H9 (cell line): Measurements from ENCODE around the gene PACRGL. TPM values are rescaled to one million over a fixed set of nuclear protein-coding genes. Genes with fewer than 3 reads are reported as not detected.
A peak's percentile ranks its signal among the peaks of the same experiment; 100 is the strongest.

ENCODE experiments used
- DNase-seq: peaks from one replicate; pipeline ENCODE4 v3.0.0-alpha.2; 2017
- H2AFZ ChIP-seq: one replicate; pipeline ENCODE4 v1.6.1; 2013; ENCODE audit warnings: mild to moderate bottlenecking, low read length, control low read depth, moderate library complexity
- H2AK5ac ChIP-seq: 2 replicates; pipeline ENCODE4 v1.6.1; 2013; ENCODE audit warnings: low read length, control low read depth, mixed read lengths; ENCODE audit not compliant: insufficient read length
- H2BK120ac ChIP-seq: one replicate; pipeline ENCODE4 v1.6.1; 2013; ENCODE audit warnings: low read depth, mild to moderate bottlenecking, low read length, control low read depth, inconsistent platforms; ENCODE audit not compliant: poor library complexity, severe bottlenecking
- H2BK12ac ChIP-seq: 2 replicates; pipeline ENCODE4 v1.6.1; 2013; ENCODE audit warnings: low read length, control low read depth, mixed read lengths, low read depth; ENCODE audit not compliant: insufficient read length
- H2BK15ac ChIP-seq: 2 replicates; pipeline ENCODE4 v1.6.1; 2013; ENCODE audit warnings: low read depth, low read length, control low read depth
- H2BK20ac ChIP-seq: one replicate; pipeline ENCODE4 v1.6.1; 2013; ENCODE audit warnings: low read depth, mild to moderate bottlenecking, low read length, control low read depth, inconsistent platforms; ENCODE audit not compliant: poor library complexity, severe bottlenecking
- H2BK5ac ChIP-seq: 2 replicates; pipeline ENCODE4 v1.6.1; 2013; ENCODE audit warnings: low read length, control low read depth, mixed read lengths; ENCODE audit not compliant: insufficient read length
- H3K14ac ChIP-seq: 2 replicates; pipeline ENCODE4 v1.6.1; 2013; ENCODE audit warnings: low read length, control low read depth; ENCODE audit not compliant: insufficient read depth
- H3K18ac ChIP-seq: 2 replicates; pipeline ENCODE4 v1.6.1; 2013; ENCODE audit warnings: low read depth, mild to moderate bottlenecking, mixed read lengths, low read length, control low read depth; ENCODE audit not compliant: insufficient read length
- H3K23ac ChIP-seq: 2 replicates; pipeline ENCODE4 v1.6.1; 2013; ENCODE audit warnings: low read length, control low read depth, mixed read lengths, low read depth; ENCODE audit not compliant: insufficient read length
- H3K23me2 ChIP-seq: 2 replicates; pipeline ENCODE4 v1.6.1; 2013; ENCODE audit warnings: low read depth, mild to moderate bottlenecking, mixed read lengths, low read length, control low read depth; ENCODE audit not compliant: insufficient read length, poor library complexity, severe bottlenecking
- H3K27ac ChIP-seq: 2 replicates; pipeline ENCODE4 v1.5.1; 2013; ENCODE audit warnings: low read length, control low read depth, mixed read lengths, low read depth; ENCODE audit not compliant: insufficient read length
- H3K27me3 ChIP-seq: 2 replicates; pipeline ENCODE4 v1.6.1; 2013; ENCODE audit warnings: low read length, control low read depth, inconsistent platforms; ENCODE audit not compliant: insufficient read depth
- H3K4ac ChIP-seq: 2 replicates; pipeline ENCODE4 v1.6.1; 2013; ENCODE audit warnings: low read depth, mild to moderate bottlenecking, control low read depth, inconsistent platforms, low read length, moderate library complexity
- H3K4me1 ChIP-seq: 2 replicates; pipeline ENCODE4 v1.6.1; 2013; ENCODE audit warnings: low read length, control low read depth, inconsistent platforms; ENCODE audit not compliant: insufficient read depth
- H3K4me2 ChIP-seq: 2 replicates; pipeline ENCODE4 v1.6.1; 2013; ENCODE audit warnings: low read length, control low read depth, mixed read lengths; ENCODE audit not compliant: insufficient read length, insufficient read depth
- H3K56ac ChIP-seq: 2 replicates; pipeline ENCODE4 v1.6.1; 2013; ENCODE audit warnings: low read depth, mild to moderate bottlenecking, mixed read lengths, low read length, control low read depth; ENCODE audit not compliant: insufficient read length
- H3K79me1 ChIP-seq: 2 replicates; pipeline ENCODE4 v1.6.1; 2013; ENCODE audit warnings: low read depth, mild to moderate bottlenecking, moderate library complexity, low read length, control low read depth, inconsistent platforms; ENCODE audit not compliant: insufficient read depth, poor library complexity, severe bottlenecking
- H3K79me2 ChIP-seq: 2 replicates; pipeline ENCODE4 v1.6.1; 2013; ENCODE audit warnings: low read length, control low read depth, inconsistent platforms; ENCODE audit not compliant: insufficient read depth
- H3K9ac ChIP-seq: 2 replicates; pipeline ENCODE4 v1.6.1; 2013; ENCODE audit warnings: low read length, control low read depth, mixed read lengths; ENCODE audit not compliant: insufficient read length; ENCODE audit errors: extremely low read depth
- H3K9me3 ChIP-seq: one replicate; pipeline ENCODE4 v1.6.1; 2013; ENCODE audit warnings: low read depth, low read length, inconsistent platforms; ENCODE audit not compliant: control insufficient read depth
- H3T11ph ChIP-seq: one replicate; pipeline ENCODE4 v1.6.1; 2013; ENCODE audit warnings: mild to moderate bottlenecking, low read length, control low read depth, inconsistent platforms
- H4K20me1 ChIP-seq: one replicate; pipeline ENCODE4 v1.6.1; 2013; ENCODE audit not compliant: control insufficient read depth, insufficient read length, insufficient read depth
- H4K5ac ChIP-seq: 2 replicates; pipeline ENCODE4 v1.6.1; 2013; ENCODE audit warnings: low read depth, mild to moderate bottlenecking, mixed read lengths, low read length, control low read depth; ENCODE audit not compliant: insufficient read length
- H4K8ac ChIP-seq: replicated peaks from 2 replicates; pipeline ENCODE4 v1.6.1; 2013; ENCODE audit warnings: low read length, control low read depth, mixed read lengths, low read depth; ENCODE audit not compliant: insufficient read length
- H4K91ac ChIP-seq: 2 replicates; pipeline ENCODE4 v1.6.1; 2013; ENCODE audit warnings: low read depth, mild to moderate bottlenecking, moderate library complexity, mixed read lengths, low read length, control low read depth; ENCODE audit not compliant: insufficient read length
- H3K27ac Mint-ChIP-seq, 3 experiments: 2 replicates in 2 of 3; 3 replicates in 1 of 3; pipeline ENCODE4 v1.8.0; 2020 to 2021; ENCODE audit warnings: mixed read lengths in 3 of 3, mild to moderate bottlenecking in 1 of 3, moderate library complexity in 1 of 3
- H3K27me3 Mint-ChIP-seq: 2 replicates; pipeline ENCODE4 v1.8.0; 2021; ENCODE audit warnings: low read depth, mild to moderate bottlenecking, moderate library complexity, mixed read lengths
- H3K36me3 Mint-ChIP-seq, 3 experiments: 2 replicates in 2 of 3; 3 replicates in 1 of 3; pipeline ENCODE4 v1.8.0; 2020 to 2021; ENCODE audit warnings: low read depth in 3 of 3, mixed read lengths in 3 of 3; ENCODE audit not compliant: insufficient read depth in 1 of 3
- H3K4me1 Mint-ChIP-seq, 2 experiments: 2 replicates each; pipeline ENCODE4 v1.8.0; 2020; ENCODE audit warnings: mixed read lengths in 2 of 2
- H3K4me3 Mint-ChIP-seq, 2 experiments: 2 replicates in 1 of 2; 3 replicates in 1 of 2; pipeline ENCODE4 v1.8.0; 2020 to 2021; ENCODE audit warnings: mild to moderate bottlenecking in 2 of 2, mixed read lengths in 2 of 2, moderate library complexity in 1 of 2
- H3K9me3 Mint-ChIP-seq, 2 experiments: 2 replicates in 1 of 2; 3 replicates in 1 of 2; pipeline ENCODE4 v1.8.0; 2020; ENCODE audit warnings: mild to moderate bottlenecking in 2 of 2, mixed read lengths in 2 of 2, moderate library complexity in 1 of 2
- WGBS: extraction: QIAGEN DNeasy Blood & Tissue Kit; methylation state at CpG from one replicate; pipeline ENCODE4 v1.1.7; 2013; ENCODE audit warnings: missing lambda C conversion rate, low lambda C conversion rate, mixed read lengths; ENCODE audit not compliant: insufficient read length; ENCODE audit errors: extremely low coverage; 5-methylcytosine and 5-hydroxymethylcytosine counted together
- total RNA-seq: library from RNA; stranded (reverse); gene quantifications from 2 replicates; pipeline ENCODE4 v1.2.1, GENCODE V29; 2021
- TF ChIP-seq, protein P1 (sequence below): fragments of 200-600 bp; sonication (generic); conservative IDR thresholded peaks from 3 replicates; pipeline ENCODE4 v1.8.0; 2021; ENCODE audit warnings: antibody characterized with exemption, mild to moderate bottlenecking

Gene PACRGL
- total RNA-seq, 1 experiment from 2014 or later = 18.7 TPM

DNA sequence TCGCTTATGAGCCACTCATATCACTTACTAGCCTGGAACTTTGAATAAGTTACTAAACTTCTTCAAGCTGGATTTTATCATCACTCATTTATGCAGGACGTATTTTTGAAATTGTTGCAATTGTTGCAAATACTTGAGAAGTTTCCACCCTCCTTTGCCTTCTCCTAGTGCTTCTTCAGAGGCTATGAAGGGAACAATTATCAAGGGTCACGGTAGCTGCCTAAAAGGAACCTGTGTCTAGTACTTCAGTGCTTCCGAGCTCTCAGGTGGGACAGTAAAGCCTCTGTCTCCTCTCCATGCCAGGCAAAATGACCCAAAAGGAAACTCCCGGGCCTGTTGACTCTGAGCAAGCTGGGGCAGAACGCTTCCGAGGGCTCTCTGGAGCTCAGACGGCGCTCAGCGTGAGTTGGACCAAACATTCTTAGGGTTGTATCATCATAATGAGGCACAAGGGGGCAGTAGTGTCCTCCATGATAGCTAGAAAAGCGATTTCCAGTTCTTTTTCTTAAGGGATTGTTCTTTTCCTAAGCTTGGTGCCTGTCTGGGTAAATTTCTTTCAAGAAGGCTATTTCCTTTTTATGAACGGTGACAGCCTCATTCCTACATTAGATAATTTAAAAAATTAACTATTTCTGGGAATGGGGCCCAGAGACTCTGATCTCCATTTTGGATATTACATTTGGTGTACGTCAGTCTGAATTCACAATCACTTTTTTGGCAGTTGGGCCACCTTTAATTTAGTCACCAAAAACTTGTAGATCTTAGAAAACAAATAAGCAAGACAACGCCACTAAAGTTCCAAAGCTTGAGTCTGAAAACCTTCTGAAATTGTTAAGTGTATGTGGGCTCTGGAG, 73.1 kb downstream of the PACRGL start:
- Mint-ChIP-seq H3K27ac (no peak overlapping the region), H3K4me3 (no peak overlapping the region), H3K27me3 (peaks cover 1% of the 10 kb centered on the region; the same call in 1 of the 2 replicates), H3K36me3 (no peaks in the 10 kb centered on the region), H3K9me3 (0 out of 5 replicates have a peak, but pooled peaks cover 0 to 2% of the 10 kb centered on the region in 2 experiments), H3K4me1 (peaks cover 0 to 2% of the 10 kb centered on the region in 2 experiments; a peak in 2 of 4 replicates)
- Histone ChIP-seq H3T11ph (no peak overlapping the region), H3K4ac (no peak overlapping the region), H3K14ac (no peak overlapping the region), H3K9me3 (no peaks in the 10 kb centered on the region), H3K56ac (no peak overlapping the region), H3K4me1 (no peaks in the 10 kb centered on the region), H4K8ac (no peak overlapping the region), H2BK120ac (no peak overlapping the region), H3K9ac (no peak overlapping the region), H3K4me2 (no peak overlapping the region), H3K18ac (no peak overlapping the region), H2BK5ac (no peak overlapping the region), H2AFZ (no peak overlapping the region), H4K20me1 (no peaks in the 10 kb centered on the region), H3K23me2 (no peaks in the 10 kb centered on the region), H2BK20ac (no peak overlapping the region), H3K79me1 (no peaks in the 10 kb centered on the region), H3K79me2 (no peaks in the 10 kb centered on the region), H2BK12ac (no peak overlapping the region), H3K27ac (no peak overlapping the region), H3K23ac (no peak overlapping the region), H4K91ac (no peak overlapping the region), H3K27me3 (no peaks in the 10 kb centered on the region), H2BK15ac (no peak overlapping the region), H4K5ac (no peak overlapping the region), H2AK5ac (no peak overlapping the region)
- peak; percentile 73 for DNase-seq
- TF ChIP-seq, protein P1, sequence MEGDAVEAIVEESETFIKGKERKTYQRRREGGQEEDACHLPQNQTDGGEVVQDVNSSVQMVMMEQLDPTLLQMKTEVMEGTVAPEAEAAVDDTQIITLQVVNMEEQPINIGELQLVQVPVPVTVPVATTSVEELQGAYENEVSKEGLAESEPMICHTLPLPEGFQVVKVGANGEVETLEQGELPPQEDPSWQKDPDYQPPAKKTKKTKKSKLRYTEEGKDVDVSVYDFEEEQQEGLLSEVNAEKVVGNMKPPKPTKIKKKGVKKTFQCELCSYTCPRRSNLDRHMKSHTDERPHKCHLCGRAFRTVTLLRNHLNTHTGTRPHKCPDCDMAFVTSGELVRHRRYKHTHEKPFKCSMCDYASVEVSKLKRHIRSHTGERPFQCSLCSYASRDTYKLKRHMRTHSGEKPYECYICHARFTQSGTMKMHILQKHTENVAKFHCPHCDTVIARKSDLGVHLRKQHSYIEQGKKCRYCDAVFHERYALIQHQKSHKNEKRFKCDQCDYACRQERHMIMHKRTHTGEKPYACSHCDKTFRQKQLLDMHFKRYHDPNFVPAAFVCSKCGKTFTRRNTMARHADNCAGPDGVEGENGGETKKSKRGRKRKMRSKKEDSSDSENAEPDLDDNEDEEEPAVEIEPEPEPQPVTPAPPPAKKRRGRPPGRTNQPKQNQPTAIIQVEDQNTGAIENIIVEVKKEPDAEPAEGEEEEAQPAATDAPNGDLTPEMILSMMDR = peak; percentile 82
- no CpG with 5 or more reads among the region's 14 CpGs for WGBS
